Gastrocnemius medialis (tissue), 4 donors: Measurements from ENCODE around the gene TXNRD1. TPM values are rescaled to one million over a fixed set of nuclear protein-coding genes. Genes with fewer than 3 reads are reported as not detected.
"Not testable (repeated sequence)": the region's sequence is repeated elsewhere in the genome, so short reads cannot be mapped to it uniquely, and the experiment has no call there.

Source experiments
- ATAC-seq, 2 donors: fragments of 150-250 bp; one replicate each; pipeline ENCODE4 v1.9.1; 2016
- DNase-seq, 2 donors: peaks; one replicate each; pipeline ENCODE4 v3.0.0-alpha.2; 2019
- H3K27ac ChIP-seq, 4 donors: fragments of 200-600 bp; sonication (generic); 1 replicate in 1 of 4; 2 replicates in 3 of 4; pipeline ENCODE4 v1.5.1; 2016 to 2018; ENCODE audit warnings: mild to moderate bottlenecking in 2 of 4, moderate library complexity in 1 of 4
- H3K27me3 ChIP-seq, 3 donors: fragments of 200-600 bp; sonication (generic) in 2 of 3; 1 replicate in 1 of 3; 2 replicates in 2 of 3; pipeline versions ENCODE4 v1.5.1 to v1.6.0; 2016 to 2019; ENCODE audit warnings: mild to moderate bottlenecking in 1 of 3, moderate library complexity in 1 of 3
- H3K36me3 ChIP-seq, 2 donors: fragments of 200-600 bp; sonication (generic) in 1 of 2; one replicate each; pipeline ENCODE4 v1.5.1; 2017 to 2018
- H3K4me1 ChIP-seq, 2 donors: fragments of 200-600 bp; sonication (generic) in 1 of 2; one replicate each; pipeline ENCODE4 v1.5.1; 2016 to 2017; ENCODE audit warnings: mild to moderate bottlenecking in 2 of 2
- H3K4me3 ChIP-seq, 4 donors: fragments of 200-600 bp; sonication (generic) in 3 of 4; 1 replicate in 1 of 4; 2 replicates in 3 of 4; pipeline ENCODE4 v1.5.1; 2016 to 2019; ENCODE audit warnings: mild to moderate bottlenecking in 2 of 4
- H3K9me3 ChIP-seq, 3 donors: fragments of 200-600 bp; sonication (generic) in 2 of 3; 1 replicate in 1 of 3; 2 replicates in 2 of 3; pipeline ENCODE4 v1.5.1; 2016 to 2019
- POLR2A ChIP-seq, 2 donors: fragments of 450-650 bp; IDR thresholded peaks; one replicate each; pipeline ENCODE4 v1.6.1; 2017; ENCODE audit warnings: antibody characterized with exemption in 2 of 2, mild to moderate bottlenecking in 2 of 2, moderate library complexity in 2 of 2
- in situ Hi-C, 4 donors: fragments of 200-750 bp; cut with MboI; loops; one replicate each; pipeline versions ENCODE4 v1.15.0 to v1.8.0; 2017; ENCODE audit warnings: low sequenced_read_pairs in 4 of 4
- intact Hi-C: fragments of 100-400 bp; cut with DNase I; formaldehyde crosslinking; loops from one replicate; pipeline ENCODE4 v1.15.1; 2023; ENCODE audit warnings: low total_unique reads
- total RNA-seq, 4 donors: library from RNA; depleted of rRNA; stranded (reverse); fragments of >200 nt; gene quantifications; one replicate each; pipeline versions ENCODE4 v1.1.0 to v1.2.3, GENCODE V29; 2016
- TF ChIP-seq, protein P1 (sequence below), 5 experiments: fragments of 450-650 bp in 3 of 5; fragments of 200-600 bp in 2 of 5; sonication (generic) in 2 of 5; IDR thresholded peaks in 4 of 5; conservative IDR thresholded peaks in 1 of 5; 1 replicate in 4 of 5; 2 replicates in 1 of 5; pipeline ENCODE4 v1.5.1; 2016 to 2019; ENCODE audit warnings: antibody characterized with exemption in 5 of 5, mild to moderate bottlenecking in 3 of 5, moderate library complexity in 3 of 5

The TXNRD1 gene
- total RNA-seq, 4 donors from 2014 or later, result 96.6 to 139 (median 118) TPM

DNA sequence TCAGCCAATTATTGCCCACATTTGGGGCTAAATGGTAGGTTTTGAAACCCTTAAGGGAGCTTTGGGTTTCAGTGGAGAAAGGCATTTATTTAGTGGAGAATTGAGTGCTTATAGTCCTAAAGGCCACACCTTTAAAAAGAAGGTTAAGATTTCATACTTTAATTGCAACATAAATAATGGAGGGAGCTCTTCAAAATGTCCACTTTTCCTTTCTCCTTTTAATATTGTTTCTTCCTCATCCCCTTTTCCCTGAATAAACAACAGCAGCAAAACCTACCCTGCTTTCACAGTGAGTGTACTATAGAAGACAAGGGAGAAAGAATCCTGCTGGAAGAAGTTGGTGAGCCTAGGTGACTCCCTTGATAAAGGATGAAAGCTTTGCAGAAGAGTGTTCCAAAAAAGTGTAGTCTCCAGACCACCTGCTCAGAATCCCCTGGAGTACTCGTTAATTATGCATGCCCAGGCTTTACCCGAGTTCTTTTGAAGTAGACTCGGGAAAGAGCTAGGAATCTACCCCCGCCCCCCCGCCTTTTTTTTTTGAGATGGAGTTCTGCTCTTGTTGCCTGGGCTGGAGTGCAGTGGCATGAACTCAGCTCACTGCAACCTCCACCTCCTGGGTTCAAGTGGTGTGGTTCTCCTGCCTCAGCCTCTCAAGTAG, 76.4 kb downstream of the TXNRD1 start:
- in situ Hi-C loops (loop anchor here in 1 of 4 donors (25.0 kb wide), 1 partner anchor 355 kb away; the partner anchor contains the start of gene HSP90B1), intact Hi-C loops (no loop called here)
- H3K4me3 ChIP-seq, result no peak overlapping the region
- TF ChIP-seq POLR2A (IDR thresholded peaks at IDR 0.05), result no peak
- TF ChIP-seq, protein P1, sequence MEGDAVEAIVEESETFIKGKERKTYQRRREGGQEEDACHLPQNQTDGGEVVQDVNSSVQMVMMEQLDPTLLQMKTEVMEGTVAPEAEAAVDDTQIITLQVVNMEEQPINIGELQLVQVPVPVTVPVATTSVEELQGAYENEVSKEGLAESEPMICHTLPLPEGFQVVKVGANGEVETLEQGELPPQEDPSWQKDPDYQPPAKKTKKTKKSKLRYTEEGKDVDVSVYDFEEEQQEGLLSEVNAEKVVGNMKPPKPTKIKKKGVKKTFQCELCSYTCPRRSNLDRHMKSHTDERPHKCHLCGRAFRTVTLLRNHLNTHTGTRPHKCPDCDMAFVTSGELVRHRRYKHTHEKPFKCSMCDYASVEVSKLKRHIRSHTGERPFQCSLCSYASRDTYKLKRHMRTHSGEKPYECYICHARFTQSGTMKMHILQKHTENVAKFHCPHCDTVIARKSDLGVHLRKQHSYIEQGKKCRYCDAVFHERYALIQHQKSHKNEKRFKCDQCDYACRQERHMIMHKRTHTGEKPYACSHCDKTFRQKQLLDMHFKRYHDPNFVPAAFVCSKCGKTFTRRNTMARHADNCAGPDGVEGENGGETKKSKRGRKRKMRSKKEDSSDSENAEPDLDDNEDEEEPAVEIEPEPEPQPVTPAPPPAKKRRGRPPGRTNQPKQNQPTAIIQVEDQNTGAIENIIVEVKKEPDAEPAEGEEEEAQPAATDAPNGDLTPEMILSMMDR (IDR thresholded peaks at IDR 0.05 in 4 of 5, conservative IDR thresholded peaks at IDR 0.05 in 1 of 5), result no peak
- ATAC-seq, result no peak
- H3K36me3 ChIP-seq, result peaks cover 0 to 39% of the 10 kb centered on the region in 2 donors
- H3K27ac ChIP-seq, result peak overlapping the region in 1 of 4 donors; percentile 24
- H3K4me1 ChIP-seq, result peaks cover 20 to 33% of the 10 kb centered on the region in 2 donors
- no peaks in the 10 kb centered on the region for H3K9me3 ChIP-seq
- H3K27me3 ChIP-seq, result no peaks in the 10 kb centered on the region
- no peak for DNase-seq

DNA sequence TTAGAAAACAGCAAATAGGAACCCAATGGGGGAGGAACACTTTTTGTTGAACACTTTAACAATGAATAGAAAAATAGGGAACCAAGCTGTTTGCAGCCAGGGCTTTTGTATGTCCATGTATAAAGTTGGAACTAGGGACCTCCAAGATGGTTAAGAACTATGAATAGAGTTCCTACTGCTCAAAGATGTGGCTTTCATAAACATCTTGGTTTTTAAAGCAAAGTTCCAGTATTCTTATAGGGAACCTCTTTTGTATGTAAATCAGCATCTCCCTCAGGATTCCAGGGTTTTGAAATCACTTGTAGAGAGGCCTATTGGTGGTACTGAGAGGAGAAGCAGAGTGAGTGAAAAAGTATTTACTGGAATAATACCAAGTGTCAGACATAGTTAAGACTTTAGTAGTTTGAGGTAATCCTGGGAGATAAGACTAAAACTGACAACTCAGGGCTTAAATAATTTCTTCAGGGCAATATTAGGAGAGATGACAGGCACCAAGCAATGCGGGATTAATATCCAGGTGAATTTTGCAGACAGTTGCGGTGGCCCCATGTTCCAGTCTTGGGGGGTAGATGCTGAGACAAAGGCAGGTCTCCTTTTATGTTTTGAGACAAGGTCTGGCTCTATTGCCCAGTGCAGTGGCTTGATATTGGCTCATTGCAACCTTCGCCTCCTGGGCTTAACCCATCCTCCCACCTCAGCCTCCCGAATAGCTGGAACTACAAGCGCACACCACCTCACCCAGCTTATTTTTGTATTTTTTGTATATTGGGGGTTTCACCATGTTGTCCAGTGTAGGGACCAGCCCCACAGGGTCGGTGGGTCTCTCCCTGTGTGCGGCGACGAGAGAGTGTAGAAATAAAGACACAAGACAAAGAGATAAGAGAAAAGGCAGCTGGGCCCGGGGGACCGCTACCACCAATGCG, 77.6 kb downstream of the TXNRD1 start:
- peaks cover 20 to 37% of the 10 kb centered on the region in 2 donors for H3K4me1 ChIP-seq
- ATAC-seq (no peak), DNase-seq (no peak)
- in situ Hi-C loops (loop anchor here in 1 of 4 donors (25.0 kb wide), 1 partner anchor 356 kb away; the partner anchor contains the start of gene HSP90B1), intact Hi-C loops (no loop called here)
- no peaks in the 10 kb centered on the region for H3K9me3 ChIP-seq
- H3K27ac ChIP-seq, result peak overlapping the region in 1 of 4 donors; percentile 44
- TF ChIP-seq POLR2A (IDR thresholded peaks at IDR 0.05), result no peak
- no peaks in the 10 kb centered on the region for H3K27me3 ChIP-seq
- peaks cover 0 to 49% of the 10 kb centered on the region in 2 donors for H3K36me3 ChIP-seq
- no peak overlapping the region for H3K4me3 ChIP-seq

GRCh38 chr12:104294158-104294859, 78.7 kb downstream of the TXNRD1 start:
- H3K4me1 ChIP-seq, result peaks cover 25 to 35% of the 10 kb centered on the region in 2 donors
- H3K27me3 ChIP-seq, H3K4me3 ChIP-seq, H3K9me3 ChIP-seq, ATAC-seq, intact Hi-C loops: not testable (repeated sequence)
- H3K27ac ChIP-seq, result peak overlapping the region; percentile 19 to 30 (median 27)
- in situ Hi-C loops, result loop anchor here in 1 of 4 donors (25.0 kb wide), 1 partner anchor 357 kb away; the partner anchor contains the start of gene HSP90B1
- DNase-seq, result peak in 1 of 2 donors; percentile 27
- H3K36me3 ChIP-seq, result peaks cover 0 to 55% of the 10 kb centered on the region in 2 donors

GRCh38 chr12:104294927-104295668, 79.5 kb downstream of the TXNRD1 start:
- intact Hi-C loops (no loop called here), in situ Hi-C loops (loop anchor here in 1 of 4 donors (25.0 kb wide), 1 partner anchor 358 kb away; the partner anchor contains the start of gene HSP90B1)
- Histone ChIP-seq H3K9me3 (no peaks in the 10 kb centered on the region), H3K36me3 (peaks cover 0 to 55% of the 10 kb centered on the region in 2 donors), H3K4me1 (peaks cover 23 to 28% of the 10 kb centered on the region in 2 donors), H3K27ac (peak overlapping the region; percentile 19 to 30 (median 27)), H3K4me3 (no peak overlapping the region), H3K27me3 (no peaks in the 10 kb centered on the region)
- ATAC-seq, result no peak
- no peak for DNase-seq
- TF ChIP-seq POLR2A (IDR thresholded peaks at IDR 0.05), result no peak
- TF ChIP-seq, protein P1 (IDR thresholded peaks at IDR 0.05 in 4 of 5, conservative IDR thresholded peaks at IDR 0.05 in 1 of 5), result no peak

GRCh38 chr12:104295954-104296353, 80.4 kb downstream of the TXNRD1 start:
- Histone ChIP-seq H3K27ac (peak overlapping the region in 2 of 4 donors; percentile 28 to 30), H3K36me3 (peaks cover 0 to 55% of the 10 kb centered on the region in 2 donors), H3K27me3 (no peaks in the 10 kb centered on the region), H3K4me1 (peaks cover 24 to 26% of the 10 kb centered on the region in 2 donors), H3K9me3 (no peaks in the 10 kb centered on the region), H3K4me3 (no peak overlapping the region)
- no peak for ATAC-seq
- TF ChIP-seq, protein P1 (IDR thresholded peaks at IDR 0.05 in 4 of 5, conservative IDR thresholded peaks at IDR 0.05 in 1 of 5), result no peak
- TF ChIP-seq POLR2A (IDR thresholded peaks at IDR 0.05), result no peak
- no peak for DNase-seq
- in situ Hi-C loops, result loop anchor here in 1 of 4 donors (25.0 kb wide), 1 partner anchor 359 kb away; the partner anchor contains the start of gene HSP90B1
- intact Hi-C loops, result no loop called here
